HepG2 (cell line): ENCODE measurements around the gene FNIP2. TPM values are rescaled to one million over a fixed set of nuclear protein-coding genes. Genes with fewer than 3 reads are reported as not detected.
A peak's percentile ranks its signal among the peaks of the same experiment; 100 is the strongest.

ENCODE experiments used
- ATAC-seq: fragments of 200-7000 bp; cut with Tn5 transposase; 3 replicates; pipeline ENCODE4 v1.9.1; 2020; ENCODE audit warnings: mild to moderate bottlenecking, moderate library complexity
- BruUV-seq: library from RNA; stranded (reverse); fragments of 400-500 nt; replicated peaks from 2 replicates; lab custom pipeline; 2021; lab: Mats Ljungman, UMichigan
- CTCF ChIA-PET: fragments of 300-600 bp; formaldehyde crosslinking; extraction: SDS; loops from one replicate; lab custom pipeline; 2021; ENCODE audit warnings: low total read pairs, inconsistent platforms, low intra/inter-chr PET ratio; lab: Yijun Ruan, JAX
- POLR2A ChIA-PET: fragments of 350-600 bp; sonication (Branson Sonifier 250); formaldehyde crosslinking; loops from one replicate; lab custom pipeline; 2020; ENCODE audit warnings: antibody characterized with exemption, inconsistent platforms; lab: Yijun Ruan, JAX
- DNase-seq: peaks from one replicate; pipeline ENCODE4 v3.0.0-alpha.2; 2015; ENCODE audit warnings: low spot score
- FAIRE-seq: peaks from 3 replicates; lab custom pipeline; 2011; peaks lifted over from hg19 to GRCh38; lab: Jason Lieb, UNC
- H2AFZ ChIP-seq: one replicate; pipeline ENCODE4 v1.6.1; 2011; ENCODE audit warnings: low read length, inconsistent platforms
- H3K27ac ChIP-seq: fragments of 300-600 bp; 3 replicates; pipeline ENCODE4 v1.8.0; 2011; ENCODE audit warnings: mixed run types, mild to moderate bottlenecking, mixed read lengths, low read length, inconsistent platforms; ENCODE audit not compliant: insufficient read depth; ENCODE audit errors: extremely low read length
- H3K27me3 ChIP-seq, 2 experiments: fragments of 200-600 bp in 1 of 2; 2 replicates in 1 of 2; 3 replicates in 1 of 2; pipeline versions ENCODE4 v1.6.0 to v1.8.0; 2011; ENCODE audit warnings: low read length in 2 of 2, mild to moderate bottlenecking in 2 of 2, moderate library complexity in 2 of 2, inconsistent platforms in 1 of 2; ENCODE audit not compliant: insufficient read depth in 2 of 2, control insufficient read depth in 1 of 2
- H3K36me3 ChIP-seq, 2 experiments: fragments of 200-600 bp in 1 of 2; replicated peaks in 1 of 2; 2 replicates in 1 of 2; 3 replicates in 1 of 2; pipeline versions ENCODE4 v1.5.1 to v1.8.0; 2011; ENCODE audit warnings: low read length in 2 of 2, inconsistent platforms in 1 of 2; ENCODE audit not compliant: insufficient read depth in 2 of 2, control insufficient read depth in 1 of 2
- H3K4me1 ChIP-seq: 2 replicates; pipeline ENCODE4 v1.5.1; 2012; ENCODE audit warnings: low read length, inconsistent platforms; ENCODE audit not compliant: insufficient read depth
- H3K4me2 ChIP-seq: 2 replicates; pipeline ENCODE4 v1.6.0; 2011; ENCODE audit warnings: low read depth, low read length, inconsistent platforms
- H3K4me3 ChIP-seq, 3 experiments: fragments of 200-600 bp in 1 of 3; sonication (generic), shearing (Covaris generic) in 1 of 3; replicated peaks in 1 of 3; 2 replicates each; pipeline ENCODE4 v1.5.1; 2011 to 2016; ENCODE audit warnings: low read length in 3 of 3, inconsistent platforms in 2 of 3, low read depth in 2 of 3, mild to moderate bottlenecking in 2 of 3, control low read depth in 1 of 3, mixed read lengths in 1 of 3; ENCODE audit not compliant: insufficient read depth in 1 of 3
- H3K79me2 ChIP-seq: one replicate; pipeline ENCODE4 v1.6.1; 2011; ENCODE audit warnings: low read length, inconsistent platforms; ENCODE audit not compliant: insufficient read depth
- H3K9ac ChIP-seq: 2 replicates; pipeline ENCODE4 v1.6.0; 2011; ENCODE audit warnings: mild to moderate bottlenecking, low read depth, low read length, inconsistent platforms; ENCODE audit not compliant: insufficient read depth
- H3K9me3 ChIP-seq: 2 replicates; pipeline ENCODE4 v1.5.1; 2012; ENCODE audit warnings: mild to moderate bottlenecking, low read length
- H4K20me1 ChIP-seq: 2 replicates; pipeline ENCODE4 v1.6.0; 2011; ENCODE audit warnings: inconsistent platforms, mild to moderate bottlenecking, low read length, moderate library complexity; ENCODE audit not compliant: insufficient read depth
- HOXA5 ChIP-seq: sonication (generic); formaldehyde crosslinking; IDR thresholded peaks from 2 replicates; pipeline ENCODE4 v1.4.0; 2020; ENCODE audit warnings: missing genetic modification reagents
- KAT2B ChIP-seq: fragments of 150-350 bp; IDR thresholded peaks from 2 replicates; pipeline ENCODE4 v1.6.1; 2014; ENCODE audit warnings: low read depth, low read length, borderline replicate concordance
- PAF1 ChIP-seq: IDR thresholded peaks from 2 replicates; pipeline ENCODE4 v1.6.1; 2016; ENCODE audit warnings: missing genetic modification reagents, missing compliant biosample characterization
- RBM22 ChIP-seq: fragments of 200-400 bp; formaldehyde crosslinking; optimal IDR thresholded peaks from 2 replicates; pipeline ENCODE3; 2017; ENCODE audit warnings: mild to moderate bottlenecking, low read length, moderate library complexity
- ZNF567 ChIP-seq: sonication (generic); formaldehyde crosslinking; IDR thresholded peaks from 2 replicates; pipeline ENCODE4 v1.8.1; 2023; ENCODE audit warnings: mild to moderate bottlenecking, missing genetic modification reagents, borderline replicate concordance
- WGBS: methylation state at CpG from one replicate; pipeline ENCODE4 v1.1.6; 2017; ENCODE audit warnings: low lambda C conversion rate; 5-methylcytosine and 5-hydroxymethylcytosine counted together
- in situ Hi-C: cut with HindIII; loops from 2 replicates; pipeline ENCODE4 v1.10.0; 2017; ENCODE audit warnings: low pct_unique_long_range_greater_than_20kb; ENCODE audit not compliant: extremely low pct_ligation_motif_present
- intact Hi-C: fragments of 100-400 bp; cut with micrococcal nuclease; formaldehyde crosslinking; loops from one replicate; pipeline ENCODE4 v1.10.0; 2022; ENCODE audit not compliant: unreplicated experiment
- polyA plus RNA-seq, 8 experiments: library from polyadenylated mRNA; depleted of rRNA in 3 of 8; stranded (reverse) in 7 of 8; unstranded in 1 of 8; fragments of >200 nt; fragmentation: Illumina TruSeq in 4 of 8; extraction: Trizol in 4 of 8; gene quantifications; 2 replicates each; pipeline versions ENCODE4 v1.2.1 to v1.2.3, GENCODE V29; 2011 to 2016; ENCODE audit warnings: low read depth in 4 of 8, missing spikeins in 1 of 8, mixed read lengths in 1 of 8; ENCODE audit not compliant: insufficient read depth in 1 of 8
- total RNA-seq, 5 experiments: library from RNA; depleted of rRNA; stranded (reverse); fragments of >200 nt; fragmentation: Illumina TruSeq; extraction: Trizol; gene quantifications; 2 replicates each; pipeline ENCODE4 v1.2.3, GENCODE V29; 2016; ENCODE audit warnings: low read depth in 1 of 5
- TF ChIP-seq, protein P1 (sequence below): sonication (generic); formaldehyde crosslinking; IDR thresholded peaks from 2 replicates; pipeline ENCODE4 v1.5.1; 2020; ENCODE audit warnings: mild to moderate bottlenecking, missing genetic modification reagents, borderline replicate concordance
- TF ChIP-seq, protein P2 (sequence below): sonication (generic); formaldehyde crosslinking; IDR thresholded peaks from 2 replicates; pipeline ENCODE4 v1.8.0; 2022; ENCODE audit warnings: mild to moderate bottlenecking, missing genetic modification reagents, borderline replicate concordance

The FNIP2 gene
- total and polyA plus RNA-seq, 2 of the 13 experiments (the other 11 are each of a cell fraction or from before 2014, with no cell fraction given) = 15.5 to 21.0 TPM

DNA sequence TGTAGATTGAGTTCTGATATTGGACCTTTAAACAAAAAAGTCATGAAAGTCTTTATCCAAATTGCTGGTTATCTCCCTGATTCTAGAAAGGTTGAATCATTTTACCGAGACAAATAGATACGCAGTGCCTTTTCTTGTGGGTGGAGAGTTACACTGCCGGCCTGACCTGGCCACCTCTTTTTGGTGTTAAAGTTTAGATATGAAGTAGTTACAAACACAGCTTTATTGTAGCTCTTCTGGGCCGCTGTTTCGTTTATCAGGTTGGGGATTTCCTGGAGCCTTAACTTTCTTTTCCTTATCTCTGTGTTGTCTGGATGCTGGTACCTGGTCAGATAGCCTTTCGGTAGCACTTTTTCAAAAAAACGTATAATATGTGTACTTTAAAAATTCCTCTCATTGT is 31.0 kb downstream of the FNIP2 start:
- ATAC-seq (no peak), FAIRE-seq (no peak), DNase-seq (no peak)
- H3K9me3 ChIP-seq = no peaks in the 10 kb centered on the region
- no peaks in the 10 kb centered on the region; the same call in 1 of the 2 replicates for H4K20me1 ChIP-seq
- BruUV-seq = no TSS peak
- 0 out of 5 replicates have a peak, but pooled peaks cover 0 to 4% of the 10 kb centered on the region in 2 experiments for H3K36me3 ChIP-seq
- CTCF ChIA-PET = no interaction called here
- H3K27ac ChIP-seq = no peak overlapping the region
- peak overlapping the region; percentile 34; the same call in 1 of the 2 replicates for H3K4me2 ChIP-seq
- peaks cover 77% of the 10 kb centered on the region for H3K79me2 ChIP-seq
- 68% methylated on average over 7 of the region's 7 CpGs for WGBS
- H2AFZ ChIP-seq = no peak overlapping the region
- no peak overlapping the region for H3K4me3 ChIP-seq
- H3K27me3 ChIP-seq = no peaks in the 10 kb centered on the region
- POLR2A ChIA-PET = interaction anchor here (0.9 to 2.2 kb wide), 2 partner anchors 18 to 21 kb away, joined by 3 to 4 read pairs; no protein-coding TSS in a partner anchor
- TF ChIP-seq, protein P1, sequence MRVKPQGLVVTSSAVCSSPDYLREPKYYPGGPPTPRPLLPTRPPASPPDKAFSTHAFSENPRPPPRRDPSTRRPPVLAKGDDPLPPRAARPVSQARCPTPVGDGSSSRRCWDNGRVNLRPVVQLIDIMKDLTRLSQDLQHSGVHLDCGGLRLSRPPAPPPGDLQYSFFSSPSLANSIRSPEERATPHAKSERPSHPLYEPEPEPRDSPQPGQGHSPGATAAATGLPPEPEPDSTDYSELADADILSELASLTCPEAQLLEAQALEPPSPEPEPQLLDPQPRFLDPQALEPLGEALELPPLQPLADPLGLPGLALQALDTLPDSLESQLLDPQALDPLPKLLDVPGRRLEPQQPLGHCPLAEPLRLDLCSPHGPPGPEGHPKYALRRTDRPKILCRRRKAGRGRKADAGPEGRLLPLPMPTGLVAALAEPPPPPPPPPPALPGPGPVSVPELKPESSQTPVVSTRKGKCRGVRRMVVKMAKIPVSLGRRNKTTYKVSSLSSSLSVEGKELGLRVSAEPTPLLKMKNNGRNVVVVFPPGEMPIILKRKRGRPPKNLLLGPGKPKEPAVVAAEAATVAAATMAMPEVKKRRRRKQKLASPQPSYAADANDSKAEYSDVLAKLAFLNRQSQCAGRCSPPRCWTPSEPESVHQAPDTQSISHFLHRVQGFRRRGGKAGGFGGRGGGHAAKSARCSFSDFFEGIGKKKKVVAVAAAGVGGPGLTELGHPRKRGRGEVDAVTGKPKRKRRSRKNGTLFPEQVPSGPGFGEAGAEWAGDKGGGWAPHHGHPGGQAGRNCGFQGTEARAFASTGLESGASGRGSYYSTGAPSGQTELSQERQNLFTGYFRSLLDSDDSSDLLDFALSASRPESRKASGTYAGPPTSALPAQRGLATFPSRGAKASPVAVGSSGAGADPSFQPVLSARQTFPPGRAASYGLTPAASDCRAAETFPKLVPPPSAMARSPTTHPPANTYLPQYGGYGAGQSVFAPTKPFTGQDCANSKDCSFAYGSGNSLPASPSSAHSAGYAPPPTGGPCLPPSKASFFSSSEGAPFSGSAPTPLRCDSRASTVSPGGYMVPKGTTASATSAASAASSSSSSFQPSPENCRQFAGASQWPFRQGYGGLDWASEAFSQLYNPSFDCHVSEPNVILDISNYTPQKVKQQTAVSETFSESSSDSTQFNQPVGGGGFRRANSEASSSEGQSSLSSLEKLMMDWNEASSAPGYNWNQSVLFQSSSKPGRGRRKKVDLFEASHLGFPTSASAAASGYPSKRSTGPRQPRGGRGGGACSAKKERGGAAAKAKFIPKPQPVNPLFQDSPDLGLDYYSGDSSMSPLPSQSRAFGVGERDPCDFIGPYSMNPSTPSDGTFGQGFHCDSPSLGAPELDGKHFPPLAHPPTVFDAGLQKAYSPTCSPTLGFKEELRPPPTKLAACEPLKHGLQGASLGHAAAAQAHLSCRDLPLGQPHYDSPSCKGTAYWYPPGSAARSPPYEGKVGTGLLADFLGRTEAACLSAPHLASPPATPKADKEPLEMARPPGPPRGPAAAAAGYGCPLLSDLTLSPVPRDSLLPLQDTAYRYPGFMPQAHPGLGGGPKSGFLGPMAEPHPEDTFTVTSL (CRISPR knock-in tag) = no peak
- TF ChIP-seq KAT2B = no peak
- no peak for TF ChIP-seq PAF1 (CRISPR knock-in tag)
- no peak for TF ChIP-seq RBM22
- TF ChIP-seq, protein P2, sequence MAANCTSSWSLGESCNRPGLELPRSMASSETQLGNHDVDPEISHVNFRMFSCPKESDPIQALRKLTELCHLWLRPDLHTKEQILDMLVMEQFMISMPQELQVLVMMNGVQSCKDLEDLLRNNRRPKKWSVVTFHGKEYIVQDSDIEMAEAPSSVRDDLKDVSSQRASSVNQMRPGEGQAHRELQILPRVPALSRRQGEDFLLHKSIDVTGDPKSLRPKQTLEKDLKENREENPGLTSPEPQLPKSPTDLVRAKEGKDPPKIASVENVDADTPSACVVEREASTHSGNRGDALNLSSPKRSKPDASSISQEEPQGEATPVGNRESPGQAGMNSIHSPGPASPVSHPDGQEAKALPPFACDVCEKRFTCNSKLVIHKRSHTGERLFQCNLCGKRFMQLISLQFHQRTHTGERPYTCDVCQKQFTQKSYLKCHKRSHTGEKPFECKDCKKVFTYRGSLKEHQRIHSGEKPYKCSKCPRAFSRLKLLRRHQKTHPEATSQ (CRISPR knock-in tag) = no peak
- TF ChIP-seq HOXA5 (CRISPR knock-in tag) = no peak
- no peak for TF ChIP-seq ZNF567 (CRISPR knock-in tag)
- peaks cover 58% of the 10 kb centered on the region for H3K4me1 ChIP-seq
- H3K9ac ChIP-seq = no peak overlapping the region
- in situ Hi-C loops (no loop called here), intact Hi-C loops (loop anchor here (2.0 kb wide), 1 partner anchor 21 kb away; no protein-coding TSS in a partner anchor)
